Ureter (tissue), 1 donor: ENCODE data around the gene DIP2C. TPM values are rescaled to one million over a fixed set of nuclear protein-coding genes. Genes with fewer than 3 reads are reported as not detected.

Source experiments
- DNase-seq: peaks from one replicate; pipeline ENCODE4 v3.0.0-alpha.2; 2020; ENCODE audit warnings: low spot score
- total RNA-seq: library from RNA; stranded (reverse); gene quantifications from one replicate; pipeline ENCODE4 v1.2.4, GENCODE V29; 2023
- donor health status: DM: yes; HTN: yes; CAD: no.

DIP2C gene
- total RNA-seq, 1 donor from 2014 or later, result 26.8 TPM

DNA sequence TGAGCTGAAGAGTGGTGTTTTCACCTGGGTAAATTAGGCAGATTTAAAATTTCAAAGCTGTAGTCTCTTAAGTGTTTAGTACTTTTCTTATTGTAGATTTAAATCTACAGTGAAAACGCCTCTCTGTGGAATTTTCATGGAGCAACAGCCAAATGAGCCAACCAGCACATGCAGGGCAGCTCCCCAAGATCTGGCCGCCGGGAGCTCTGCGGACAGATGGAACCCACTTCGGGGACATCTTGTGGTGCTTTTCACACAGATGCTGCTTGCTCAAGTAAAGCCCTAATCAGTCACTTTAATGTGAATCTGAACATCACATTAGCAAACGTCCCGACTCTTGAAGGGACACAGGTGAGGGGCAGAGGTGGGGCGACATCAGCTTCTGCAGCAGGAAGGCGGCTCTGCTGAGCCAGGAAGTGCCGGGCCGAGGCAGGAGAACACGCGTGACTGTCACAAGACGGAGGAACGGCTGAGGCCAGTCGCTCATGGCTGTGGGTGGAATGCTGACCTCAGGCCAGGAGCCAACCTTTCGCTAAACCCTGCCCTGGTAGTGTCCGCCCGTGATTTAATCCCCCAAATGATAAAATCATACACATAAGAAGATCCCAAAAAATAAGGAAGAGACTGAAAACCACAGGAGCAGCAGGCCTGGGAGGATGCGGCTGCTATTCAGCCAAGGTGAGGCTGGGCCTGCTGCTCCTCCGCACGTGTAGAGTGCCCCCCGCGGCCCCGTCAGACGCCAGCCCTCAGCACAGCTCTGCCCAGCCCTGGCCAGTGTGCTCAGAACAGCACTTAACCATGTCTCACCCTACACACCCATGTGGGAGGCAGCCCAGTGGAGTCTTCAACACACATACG is 297.4 kb downstream of the DIP2C start:
- no peak for DNase-seq

DNA sequence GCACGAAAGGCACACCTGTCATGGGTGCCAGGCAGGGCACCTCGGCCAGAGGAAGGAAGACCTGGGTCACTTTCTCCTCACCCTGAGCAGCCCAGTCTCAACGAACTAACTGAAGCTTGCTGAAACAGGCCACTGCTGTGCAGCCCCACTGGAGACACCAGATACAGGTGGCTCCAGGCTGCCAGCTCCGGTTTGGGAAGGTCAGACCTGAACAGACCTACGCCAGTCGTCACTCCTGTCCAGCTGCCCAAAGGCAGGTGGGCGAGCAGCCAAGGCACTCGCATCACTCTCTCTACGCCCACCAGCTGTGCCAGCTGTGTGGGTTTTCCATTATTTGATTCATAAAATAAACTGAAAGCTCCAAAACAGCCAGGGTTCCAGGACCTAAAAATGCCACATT is 298.2 kb downstream of the DIP2C start:
- DNase-seq, result no peak

DNA sequence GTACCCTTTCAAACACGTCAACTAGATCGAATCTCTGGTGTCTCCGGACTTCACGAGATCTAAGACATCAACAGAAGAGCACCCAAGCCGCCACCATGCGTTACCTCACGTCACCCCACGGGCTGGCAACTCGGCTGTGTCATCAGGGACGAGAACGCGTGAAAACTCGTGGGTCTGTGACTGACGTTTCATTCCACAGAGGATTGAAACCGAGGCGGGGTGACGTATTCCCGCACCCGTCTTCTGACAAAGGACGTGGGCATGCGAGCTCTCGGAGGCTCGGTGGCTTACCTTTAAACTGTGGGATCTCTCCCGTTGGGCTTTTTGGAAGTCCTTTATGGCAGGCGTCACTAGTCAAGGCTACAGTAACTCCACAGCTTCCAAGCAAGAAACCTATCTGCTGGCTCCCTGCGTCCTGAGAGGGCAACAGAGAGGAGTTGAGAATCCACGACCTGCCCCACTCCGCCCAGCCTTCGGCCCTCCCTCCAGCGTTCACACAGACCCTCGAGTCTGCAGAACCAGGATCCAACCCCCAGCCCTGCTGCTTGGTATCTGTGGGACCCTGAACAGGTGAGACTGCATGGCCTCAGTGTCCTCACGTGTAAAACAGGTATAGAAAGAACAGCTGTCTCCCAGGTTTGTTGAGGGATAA is 298.9 kb downstream of the DIP2C start:
- DNase-seq, result no peak

DNA sequence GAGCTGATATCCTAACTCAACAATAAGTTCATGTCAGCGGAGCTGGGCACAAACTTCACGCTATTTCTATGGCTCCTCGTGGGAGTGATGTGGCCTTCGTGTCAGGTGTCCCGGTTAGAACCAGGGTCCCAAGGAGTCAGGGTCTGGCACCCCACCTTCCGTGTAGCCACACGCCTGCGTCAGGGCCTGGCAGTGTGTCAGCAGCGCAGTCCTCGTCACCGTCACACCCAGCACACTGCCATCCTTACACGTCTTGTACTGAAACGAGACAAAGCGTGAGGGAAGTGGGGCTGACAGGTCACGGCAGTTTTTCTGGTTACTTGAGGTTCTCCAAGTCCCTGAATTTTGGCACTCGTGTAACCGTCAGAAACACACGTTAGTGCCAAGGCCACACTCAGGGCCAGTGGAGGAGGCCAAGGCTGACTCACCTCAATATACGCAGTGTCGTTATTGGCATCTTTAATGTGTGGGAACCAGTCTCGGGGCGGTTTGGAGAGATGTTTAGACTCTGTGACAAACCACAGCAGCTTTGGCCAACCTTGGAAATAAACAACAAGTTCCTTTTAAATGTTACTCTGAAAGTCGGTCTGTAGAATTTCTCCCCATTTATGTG is 299.5 kb downstream of the DIP2C start:
- DNase-seq, result no peak

DNA sequence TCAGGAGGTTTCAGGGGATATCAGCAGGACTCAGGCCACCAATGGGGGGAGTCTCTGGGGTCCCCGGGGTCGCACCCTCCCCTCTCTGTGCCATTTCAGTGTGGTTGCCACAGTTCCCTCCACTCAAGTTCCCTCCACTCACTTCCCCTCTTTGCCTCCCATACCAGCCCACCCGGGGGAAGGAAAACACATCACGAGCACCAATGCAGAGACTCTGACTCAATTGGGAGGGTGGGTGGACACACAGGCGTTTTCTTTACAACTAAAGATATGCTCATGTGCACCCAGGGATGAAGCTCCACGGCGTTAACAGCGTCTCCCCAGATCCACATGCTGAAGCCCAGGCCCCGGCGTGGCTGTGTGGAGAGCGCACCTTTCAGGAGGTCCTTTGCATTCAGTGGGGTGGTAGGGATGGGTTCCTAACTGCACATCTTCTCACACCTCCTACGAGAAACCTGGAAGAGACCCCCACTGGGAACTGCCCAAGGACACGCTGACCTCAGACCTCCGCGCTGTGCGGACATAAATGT is 300.1 kb downstream of the DIP2C start:
- DNase-seq, result no peak

DNA sequence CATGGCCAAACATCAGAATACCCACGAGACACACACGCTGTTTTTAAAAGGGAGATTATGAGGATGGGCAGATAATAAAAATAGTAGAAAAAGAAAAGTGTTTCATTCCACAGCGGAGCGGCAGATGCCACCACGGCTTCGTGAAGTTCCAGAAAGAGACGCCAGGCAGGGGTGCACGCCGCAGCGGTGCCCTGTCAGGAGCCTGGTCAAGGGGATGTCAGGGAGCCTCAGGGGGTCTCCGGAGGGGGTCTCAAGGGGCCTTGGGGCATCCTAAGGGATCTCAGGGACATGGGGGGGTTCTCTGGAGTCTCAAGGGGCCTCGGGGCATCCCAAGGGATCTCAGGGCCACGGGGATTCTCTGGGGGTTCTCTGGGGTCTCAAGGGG is 300.8 kb downstream of the DIP2C start:
- no peak for DNase-seq

DNA sequence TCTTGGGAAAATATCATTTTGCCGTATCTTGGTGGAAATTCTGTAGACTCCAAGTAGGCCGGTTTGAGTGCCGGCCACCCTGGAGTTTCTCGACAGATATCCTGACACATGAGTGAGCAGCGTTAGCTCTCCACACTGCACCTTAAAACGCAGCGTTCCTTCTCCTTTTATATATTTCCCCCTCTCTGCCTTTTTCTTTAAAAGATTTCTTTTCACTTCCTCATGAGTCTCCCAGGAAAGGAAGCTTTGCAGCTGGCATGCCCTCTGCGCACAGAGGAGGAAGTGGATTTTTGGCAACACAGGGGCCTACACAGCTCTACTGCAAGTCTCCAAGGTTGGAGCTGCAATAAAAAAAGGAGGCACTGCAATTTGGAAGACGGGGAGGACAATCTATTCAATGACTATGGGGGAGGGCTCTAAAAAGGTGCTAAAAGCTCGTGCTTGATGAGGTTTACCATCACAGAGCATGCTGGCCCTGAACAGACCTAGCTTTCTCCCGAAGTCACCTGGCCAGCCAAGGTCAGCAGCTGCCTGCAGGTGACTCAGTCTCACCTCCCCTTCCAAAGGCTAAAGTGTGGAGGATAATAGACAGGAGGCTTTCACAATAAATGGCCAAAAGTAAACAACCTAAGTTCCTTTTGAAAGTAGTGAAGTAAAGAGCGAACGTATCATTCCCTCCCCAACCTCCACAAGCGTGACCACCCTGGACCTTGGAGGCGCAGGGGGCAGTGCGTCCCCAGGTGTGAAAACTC is 301.4 kb downstream of the DIP2C start:
- no peak for DNase-seq

DNA sequence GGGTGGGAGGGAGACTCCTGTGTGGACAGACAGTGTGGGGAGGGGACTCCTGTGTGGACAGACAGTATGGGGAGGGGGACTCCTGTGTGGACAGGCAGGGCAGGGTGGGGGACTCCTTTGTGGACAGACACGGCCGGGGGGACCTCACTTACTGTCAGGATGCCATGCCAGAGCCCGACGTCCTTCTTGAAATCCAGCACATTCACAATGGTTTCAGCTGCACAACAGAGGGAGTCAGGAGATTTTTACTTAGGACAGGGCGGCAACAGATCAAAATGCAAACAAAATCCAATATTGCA is 301.9 kb downstream of the DIP2C start:
- no peak for DNase-seq

DNA sequence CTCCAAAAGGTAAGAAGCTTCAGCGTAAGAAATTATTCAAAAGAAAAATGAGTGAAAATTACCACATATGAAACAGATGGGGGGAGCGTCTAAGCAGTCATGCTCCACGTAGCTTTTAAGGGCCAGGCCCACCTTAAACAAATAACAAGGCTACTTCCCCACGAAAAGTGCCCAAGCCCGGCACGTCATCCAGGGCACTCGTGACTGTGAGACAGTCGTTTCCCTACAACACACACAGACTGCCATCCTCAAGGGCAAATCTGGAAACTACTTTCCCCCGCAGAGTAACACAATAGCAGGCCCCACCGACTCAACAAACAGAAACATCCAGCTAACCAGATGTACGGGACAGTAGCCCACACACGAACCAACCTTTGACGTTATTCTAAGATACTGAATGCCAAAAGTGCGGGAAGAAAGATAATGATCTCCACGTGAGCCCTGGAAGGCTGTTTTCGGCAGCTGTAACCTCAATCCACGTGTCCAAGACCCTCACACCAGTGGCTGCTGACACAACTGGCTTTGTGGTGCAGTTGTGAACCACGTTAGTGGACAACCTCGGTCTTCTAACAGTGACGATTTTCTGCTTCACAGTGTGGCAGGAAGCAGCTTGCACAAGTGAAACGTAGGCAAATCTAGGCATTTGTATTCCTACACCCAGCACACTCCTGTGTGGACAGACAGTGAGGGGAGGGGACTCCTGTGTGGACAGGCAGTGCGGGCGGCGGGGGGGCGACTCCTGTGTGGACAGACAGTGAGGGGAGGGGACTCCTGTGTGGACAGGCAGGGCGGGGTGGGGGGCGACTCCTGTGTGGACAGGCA is 302.5 kb downstream of the DIP2C start:
- no peak for DNase-seq

DNA sequence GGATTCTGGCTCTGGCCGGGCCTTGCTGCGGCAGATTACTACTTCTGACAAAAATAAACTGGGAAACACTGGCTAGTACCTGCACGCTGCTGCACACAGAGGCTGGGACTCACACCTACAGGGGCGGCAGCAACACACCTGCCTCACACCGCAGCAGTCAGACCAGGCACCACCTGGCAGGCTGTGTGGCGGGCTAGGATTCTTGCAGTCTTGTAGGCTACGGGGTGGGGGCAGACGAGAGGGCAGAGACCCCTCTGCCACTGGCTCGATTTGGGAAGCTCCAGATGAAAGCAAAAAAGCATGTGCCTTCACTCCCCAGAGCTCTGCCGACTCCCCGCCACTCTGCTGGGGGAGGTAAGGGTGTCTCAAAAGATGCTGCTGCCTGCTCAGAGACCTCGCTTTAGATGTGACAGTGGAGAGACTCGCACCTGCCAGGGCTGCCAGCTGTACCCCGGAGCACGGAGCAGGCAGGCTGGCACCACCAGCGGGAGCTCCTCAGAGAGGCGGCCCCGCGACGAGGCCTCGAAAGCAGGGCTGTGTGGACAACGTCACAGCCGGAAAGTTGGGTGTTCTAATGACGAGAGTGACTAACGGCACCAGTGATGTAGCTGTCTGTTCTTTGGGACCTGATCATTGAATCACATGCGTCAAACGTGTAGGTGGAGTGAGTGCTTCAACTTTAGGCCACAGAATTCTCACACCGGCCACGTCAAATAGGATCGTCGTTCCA is 303.7 kb downstream of the DIP2C start:
- DNase-seq, result no peak

DNA sequence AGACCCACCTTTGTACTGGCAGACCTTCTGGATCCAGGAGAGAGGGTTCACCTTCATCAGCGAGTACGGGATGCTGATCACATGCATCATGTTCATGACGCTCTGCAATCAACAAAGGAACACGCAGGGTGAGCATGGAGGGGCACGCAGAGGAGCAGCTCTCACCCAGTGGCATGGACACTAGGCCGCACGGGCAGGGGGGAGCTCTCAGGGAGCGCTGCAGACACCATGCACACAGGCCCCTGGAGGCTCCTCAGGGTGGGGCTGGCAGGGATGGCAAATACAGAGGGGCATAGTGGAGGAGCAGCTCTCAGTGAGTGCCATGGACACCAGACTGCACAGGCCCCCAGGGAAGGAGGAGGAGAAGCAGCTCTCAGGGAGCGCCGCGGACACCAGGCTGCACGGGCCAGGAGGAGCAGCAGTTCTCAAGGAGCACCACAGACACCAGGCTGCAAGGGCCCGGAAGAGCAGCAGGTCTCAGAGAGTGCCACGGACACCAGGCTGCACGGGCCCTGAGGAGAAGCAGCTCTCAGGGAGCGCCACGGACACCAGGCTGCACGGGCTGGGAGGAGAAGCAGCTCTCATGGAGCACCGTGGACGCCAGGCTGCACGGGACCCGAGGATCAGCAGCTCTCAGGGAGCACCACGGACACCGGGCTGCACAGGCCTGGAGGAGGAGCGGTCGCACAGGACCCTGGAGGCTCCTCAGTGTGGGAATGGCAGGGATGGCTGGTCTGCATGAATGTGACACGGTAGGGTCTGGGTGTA is 304.7 kb downstream of the DIP2C start:
- no peak for DNase-seq

DNA sequence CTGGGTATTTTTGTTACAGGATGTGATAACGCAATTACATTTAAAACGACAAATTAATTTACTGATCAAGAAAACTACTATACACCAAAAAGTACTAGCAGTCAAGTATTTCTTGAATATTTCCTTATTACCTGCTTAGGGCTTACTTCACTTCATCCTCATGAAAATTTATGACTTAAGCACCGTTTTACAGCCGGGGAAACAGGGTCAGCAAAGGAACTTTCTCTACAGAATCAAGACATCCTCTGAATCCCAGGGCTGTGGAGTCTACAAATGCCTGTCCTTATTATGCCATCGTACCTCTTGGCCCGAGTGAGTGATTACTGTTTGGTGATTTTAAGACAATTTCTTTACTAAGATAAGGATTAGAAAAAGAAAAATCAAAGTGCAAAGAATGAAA is 305.9 kb downstream of the DIP2C start:
- DNase-seq, result no peak

DNA sequence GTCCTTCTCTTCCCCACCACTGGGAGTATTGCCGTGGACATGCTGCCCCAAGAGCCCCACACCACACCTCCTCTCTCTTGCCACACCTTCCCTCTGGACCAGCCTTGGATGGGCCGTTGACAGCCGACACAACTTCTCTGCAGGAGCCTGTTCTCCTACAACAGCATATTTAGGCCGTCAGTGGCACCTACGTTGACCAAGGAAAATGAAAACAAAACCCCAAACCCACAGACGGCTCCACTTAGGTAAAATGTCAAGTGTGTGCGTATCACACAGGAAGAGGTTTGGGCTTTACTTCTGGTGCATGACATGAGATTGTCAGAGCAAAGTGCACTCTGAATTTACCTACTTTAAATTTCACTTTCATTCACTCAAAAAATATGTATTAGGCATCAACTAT is 307.7 kb downstream of the DIP2C start:
- DNase-seq, result no peak

DNA sequence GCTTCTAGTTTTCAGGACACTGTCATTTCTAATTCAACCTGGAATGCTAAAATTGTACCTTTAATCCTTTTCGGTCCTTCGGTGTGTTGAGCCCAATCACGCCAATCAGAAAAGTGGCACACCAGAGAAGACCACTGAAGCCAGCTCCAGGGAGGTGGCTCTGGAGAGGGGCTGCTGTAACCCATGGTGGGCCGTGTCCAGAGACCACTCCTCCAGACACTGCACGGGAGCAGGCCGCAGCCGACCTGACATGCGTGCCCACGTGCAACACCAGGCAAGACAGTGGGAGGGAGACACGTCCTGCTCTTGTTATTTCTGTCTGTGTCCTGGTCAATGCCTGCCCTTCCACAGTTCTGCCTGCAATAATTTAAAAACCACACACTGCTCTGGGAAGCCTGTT is 308.1 kb downstream of the DIP2C start:
- DNase-seq, result no peak

DNA sequence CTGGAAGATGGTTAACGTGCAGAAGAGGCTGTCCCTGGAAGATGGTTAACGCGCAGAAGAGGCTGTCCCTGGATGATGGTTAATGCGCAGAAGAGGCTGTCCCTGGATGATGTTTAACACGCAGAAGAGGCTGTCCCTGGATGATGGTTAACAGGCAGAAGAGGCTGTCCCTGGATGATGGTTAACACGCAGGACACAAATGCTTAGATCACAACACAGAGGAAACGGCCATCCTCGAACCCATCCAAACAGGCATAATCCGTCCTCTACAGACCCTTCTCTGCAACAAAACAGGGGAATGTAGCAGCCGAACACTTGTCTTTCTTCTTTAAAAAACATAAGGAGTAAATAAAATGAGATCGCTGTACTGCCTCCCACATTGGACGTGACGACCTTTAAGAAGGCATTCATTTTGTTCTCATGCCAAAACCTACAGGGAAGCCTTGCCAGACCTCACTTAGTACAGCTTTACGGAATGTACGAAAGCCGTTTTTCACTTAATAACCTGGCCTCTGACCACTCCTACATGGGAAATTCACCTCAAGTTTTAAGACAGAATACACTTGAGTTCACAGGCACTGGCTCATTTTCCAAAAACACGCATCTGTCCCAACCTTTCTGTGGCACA is 309.0 kb downstream of the DIP2C start:
- DNase-seq, result no peak

DNA sequence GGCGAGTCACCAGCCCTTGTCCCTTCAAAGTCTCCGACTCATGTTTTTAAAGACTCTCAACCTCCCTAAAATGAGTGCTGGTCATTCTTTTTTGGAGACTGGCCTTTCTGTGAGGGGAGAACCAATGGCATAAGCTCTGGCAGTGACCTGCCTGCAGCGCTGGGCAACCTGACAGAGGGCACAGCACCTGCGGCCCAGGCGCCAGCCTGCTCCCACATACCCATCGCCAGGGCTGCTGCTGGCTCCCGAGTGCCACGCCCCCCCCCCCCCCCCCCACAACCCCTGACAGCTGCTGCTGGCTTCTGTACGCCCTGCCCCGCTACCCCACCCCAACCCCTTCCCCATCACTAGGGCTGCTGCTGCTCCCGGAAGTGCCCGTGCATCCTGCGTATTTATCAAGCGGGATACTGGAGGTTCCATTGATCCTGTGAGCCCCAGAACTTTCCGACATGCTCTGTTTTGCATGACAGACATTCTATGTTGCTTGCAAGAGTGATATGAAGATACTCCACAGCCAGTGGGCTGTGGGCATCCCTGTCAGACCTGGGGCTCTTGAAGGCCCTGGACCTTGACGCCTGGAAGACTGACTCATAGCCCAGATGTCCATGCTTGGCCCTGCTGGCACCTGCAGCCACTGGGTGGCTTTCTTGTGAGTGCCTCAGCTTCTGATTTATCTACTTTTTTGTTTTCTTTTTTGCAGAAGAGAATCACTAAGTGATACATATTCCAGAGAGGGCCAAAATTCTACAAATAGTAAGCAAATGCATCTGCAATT is 310.4 kb downstream of the DIP2C start:
- DNase-seq, result no peak

DNA sequence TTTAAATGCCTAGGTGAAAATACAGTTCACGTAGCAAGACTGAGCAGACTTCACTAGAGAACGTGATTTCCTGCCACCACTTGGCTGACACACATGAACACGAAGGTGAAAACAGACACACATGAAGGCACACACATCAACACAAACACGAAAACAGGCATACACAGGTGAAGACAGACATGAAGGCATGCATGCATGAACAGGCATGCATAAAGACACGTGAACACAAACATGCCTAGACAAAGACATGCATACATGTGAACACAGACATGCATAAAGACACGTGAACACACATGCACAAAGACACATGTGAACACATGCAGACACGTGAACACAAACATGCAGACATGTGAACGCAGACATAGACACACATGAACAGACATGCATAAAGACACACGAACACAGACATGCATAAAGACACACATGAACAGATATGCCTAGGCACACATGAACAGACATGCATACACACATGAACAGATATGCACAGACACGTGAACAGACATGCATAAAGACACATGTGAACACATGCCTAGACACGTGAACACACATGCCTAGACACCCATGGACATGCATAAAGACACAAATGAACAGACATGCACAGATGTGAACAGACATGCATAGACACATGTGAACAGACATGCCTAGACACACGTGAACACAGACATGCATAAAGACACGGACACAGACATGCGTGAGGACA is 311.1 kb downstream of the DIP2C start:
- DNase-seq, result no peak

DNA sequence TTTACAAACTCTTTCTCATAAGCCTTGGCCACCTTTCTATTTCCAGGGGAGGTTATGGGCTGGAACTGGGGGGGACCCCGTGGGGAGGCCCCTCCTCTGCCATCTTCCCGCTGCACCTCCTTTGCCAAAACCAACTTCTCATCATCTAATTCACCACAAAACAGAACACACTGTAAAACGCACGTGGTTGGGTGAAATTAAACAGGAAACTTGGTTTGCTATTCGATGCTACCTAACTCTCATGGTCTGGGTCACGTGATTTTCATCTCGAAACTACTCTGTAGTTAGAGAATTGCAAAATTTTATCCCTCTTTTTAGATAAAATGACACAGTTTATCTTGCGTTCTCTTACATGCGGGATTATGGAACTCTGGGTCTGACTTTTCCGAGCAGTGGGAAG is 312.2 kb downstream of the DIP2C start:
- no peak for DNase-seq
